ENCODE measurements around the gene SYNDIG1. TPM values are rescaled to one million over a fixed set of nuclear protein-coding genes. Genes with fewer than 3 reads are reported as not detected.

The SYNDIG1 gene
- total and polyA plus RNA-seq, 9 of the 15 experiments (the other 6 are each of a cell fraction or from before 2014, with no cell fraction given): not detected

DNA sequence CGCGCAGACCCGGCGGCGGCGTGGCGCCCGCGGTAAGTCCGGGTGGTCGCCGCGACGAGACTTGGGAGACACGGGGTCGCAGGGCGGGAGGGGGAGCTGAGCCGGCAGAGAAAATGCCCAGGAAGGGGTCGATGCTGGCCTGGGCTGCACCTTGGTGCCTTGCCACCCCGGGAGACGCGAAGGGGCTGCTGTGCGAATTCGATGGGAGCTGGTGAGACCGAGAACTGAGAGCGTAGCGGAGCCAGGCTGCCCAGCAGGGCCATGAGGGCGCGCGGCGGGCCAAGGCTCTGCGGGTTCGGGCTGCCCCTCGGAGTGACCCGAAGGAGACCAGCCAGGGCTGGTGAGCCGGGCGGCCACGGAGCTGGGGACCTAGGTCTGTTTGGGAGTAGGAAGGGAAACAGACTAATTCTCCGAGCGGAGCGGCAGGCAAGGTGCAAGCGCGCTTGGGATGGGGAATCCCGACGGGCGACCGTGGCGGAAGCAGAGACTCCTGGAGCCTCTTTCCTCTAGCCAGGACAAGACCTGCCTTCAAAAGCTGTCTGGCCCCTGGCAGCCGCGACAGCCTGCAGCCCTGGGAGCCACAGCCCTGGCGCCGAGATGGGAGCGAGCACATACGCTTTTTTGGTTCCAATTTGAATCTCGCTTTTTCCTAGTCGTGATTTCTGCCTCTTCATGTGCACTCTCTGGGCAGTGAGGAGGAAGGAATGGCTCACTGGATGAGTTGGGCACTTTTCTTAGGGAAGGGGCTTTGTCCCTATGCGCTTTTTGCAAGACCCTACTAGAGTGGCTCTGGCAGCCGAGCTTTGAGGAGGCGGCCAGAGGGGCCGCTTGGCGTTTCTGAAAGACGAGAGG, 691 bp downstream of the SYNDIG1 start:
- intact Hi-C loops (cut with micrococcal nuclease): no loop called here
- no TSS peak for BruUV-seq (replicated peaks)
- no peaks in the 10 kb centered on the region for H3K79me2 ChIP-seq (ENCODE audit: control insufficient read depth, insufficient read depth, low read length)
- H3K27ac ChIP-seq (ENCODE audit: extremely low read depth, low read depth, low read length): no peak overlapping the region
- H3K9me1 ChIP-seq (ENCODE audit: control insufficient read depth, insufficient read depth, low read length): no peaks in the 10 kb centered on the region
- no peaks in the 10 kb centered on the region for H3K4me1 ChIP-seq (replicated peaks in 1 of 2; ENCODE audit: control insufficient read depth in 2 of 2, insufficient read depth in 2 of 2, low read length in 2 of 2)
- no peak overlapping the region for H3K4me2 ChIP-seq (ENCODE audit: insufficient read depth, low read length)
- in situ Hi-C loops (cut with MboI): no loop called here
- 9% methylated on average over 27 of the region's 62 CpGs for WGBS (ENCODE audit: insufficient coverage, low coverage, missing lambda C conversion rate)
- H3K27me3 ChIP-seq (ENCODE audit: control insufficient read depth in 2 of 2, insufficient read depth in 2 of 2, low read length in 2 of 2): peaks cover 0 to 15% of the 10 kb centered on the region in 2 experiments; a peak in 2 of 5 replicates
- no peak overlapping the region for H3K4me3 ChIP-seq
- FAIRE-seq: no peak
- ChIA-PET CTCF (ENCODE audit: low intra/inter-chr PET ratio) (no interaction called here), POLR2A (interaction anchor here (0.6 kb wide), 1 partner anchor 1145 kb away, joined by 3 read pairs; no protein-coding TSS in a partner anchor)
- H3K9me3 ChIP-seq (replicated peaks; ENCODE audit: control insufficient read depth, insufficient read depth, low read depth, low read length): no peaks in the 10 kb centered on the region
- no peak overlapping the region for H3K9ac ChIP-seq (ENCODE audit: insufficient read depth in 1 of 2, low read depth in 2 of 2, low read length in 2 of 2)
- DNase-seq (ENCODE audit: extremely low read depth in 1 of 4, low spot score in 3 of 4): no peak
- no peak for ATAC-seq
- H2AFZ ChIP-seq (ENCODE audit: low read depth, low read length): no peak overlapping the region
- no peak for TF ChIP-seq HEY1 (CRISPR knock-in tag; IDR thresholded peaks at IDR 0.05; ENCODE audit: borderline replicate concordance)
- TF ChIP-seq CBX1 (IDR thresholded peaks at IDR 0.05; ENCODE audit: low read depth): no peak
- no peak for TF ChIP-seq SNIP1 (IDR thresholded peaks at IDR 0.05; ENCODE audit: low read depth)
- no peak for TF ChIP-seq KDM2B (CRISPR knock-in tag; IDR thresholded peaks at IDR 0.05)
- TF ChIP-seq GTF2E2 (tag; IDR thresholded peaks at IDR 0.05): no peak
- TF ChIP-seq ZHX1 (conservative IDR thresholded peaks at IDR 0.05; ENCODE audit: low read length): no peak
- no peak for TF ChIP-seq STAT5B (CRISPR knock-in tag; IDR thresholded peaks at IDR 0.05)
- TF ChIP-seq ETV5 (CRISPR knock-in tag; IDR thresholded peaks at IDR 0.05; ENCODE audit: low read depth): no peak
- TF ChIP-seq ZNF764 (CRISPR knock-in tag; IDR thresholded peaks at IDR 0.05; ENCODE audit: low read depth): no peak
- TF ChIP-seq ZBTB12 (CRISPR knock-in tag; IDR thresholded peaks at IDR 0.05): no peak
- no peak for TF ChIP-seq BRCA1 (IDR thresholded peaks at IDR 0.05)
- TF ChIP-seq BRCA1 (CRISPR knock-in tag; IDR thresholded peaks at IDR 0.05): no peak
- TF ChIP-seq KLF1 (tag; IDR thresholded peaks at IDR 0.05): no peak
- TF ChIP-seq SMARCA5 (IDR thresholded peaks at IDR 0.05): no peak
- no peak for TF ChIP-seq NR0B1 (IDR thresholded peaks at IDR 0.05; ENCODE audit: partially characterized antibody)
- TF ChIP-seq SIX5 (IDR thresholded peaks at IDR 0.05; ENCODE audit: borderline replicate concordance in 1 of 2, insufficient read depth in 1 of 2, low read depth in 1 of 2, low read length in 2 of 2): no peak
- TF ChIP-seq SREBF1 (IDR thresholded peaks at IDR 0.05; ENCODE audit: borderline replicate concordance, low read depth, low read length): no peak
- TF ChIP-seq NBN (IDR thresholded peaks at IDR 0.05; ENCODE audit: low read depth): no peak
- H3K36me3 ChIP-seq (ENCODE audit: control insufficient read depth, insufficient read depth, low read length): no peaks in the 10 kb centered on the region
- no peaks in the 10 kb centered on the region for H4K20me1 ChIP-seq (replicated peaks; ENCODE audit: control insufficient read depth, insufficient read depth, low read length)
